Right lobe of liver (tissue), 4 donors: ENCODE data around the gene POU2F1.

ENCODE experiments used
- CTCF ChIP-seq, 4 donors: fragments of 200-600 bp in 3 of 4; fragments of 450-650 bp in 1 of 4; IDR thresholded peaks; one replicate each; pipeline versions ENCODE4 v1.5.1 to v1.8.0; 2016 to 2022; ENCODE audit warnings: antibody characterized with exemption in 4 of 4, mild to moderate bottlenecking in 2 of 4
- POLR2A ChIP-seq: fragments of 450-650 bp; IDR thresholded peaks from one replicate; pipeline ENCODE4 v1.6.1; 2017; ENCODE audit warnings: antibody characterized with exemption, mild to moderate bottlenecking
- donor health status: DM: no; HTN: no; CAD: no.
- donor health status: DM: no; HTN: no; CAD: no.
- donor health status: DM: no; HTN: yes; CAD: no.

- TF ChIP-seq CTCF (IDR thresholded peaks at IDR 0.05) (no peak), POLR2A (no peak)
These were observed 183.6 kb downstream of the POU2F1 start for GRCh38 chr1:167404161-167404888.
